Kidney (tissue), 14 donors: ENCODE measurements around the gene DCAF11. TPM values are rescaled to one million over a fixed set of nuclear protein-coding genes. Genes with fewer than 3 reads are reported as not detected.

ENCODE experiments used
- DNase-seq, 5 donors: peaks; one replicate each; pipeline ENCODE4 v3.0.0-alpha.2; 2013 to 2020
- FAIRE-seq: peaks from 2 replicates; lab custom pipeline; 2012; peaks lifted over from hg19 to GRCh38; lab: Jason Lieb, UNC
- H3K27ac ChIP-seq, 2 donors: one replicate each; pipeline ENCODE4 v1.7.0; 2013; ENCODE audit warnings: low read depth in 2 of 2, low read length in 2 of 2, inconsistent platforms in 1 of 2
- H3K27me3 ChIP-seq: one replicate; pipeline ENCODE4 v1.7.1; 2013; ENCODE audit warnings: low read length, inconsistent platforms; ENCODE audit not compliant: control insufficient read depth, insufficient read depth
- H3K36me3 ChIP-seq, 3 donors: one replicate each; pipeline versions ENCODE4 v1.7.0 to v1.7.1; 2013; ENCODE audit warnings: low read length in 3 of 3, control low read depth in 1 of 3, inconsistent platforms in 1 of 3; ENCODE audit not compliant: insufficient read depth in 3 of 3, control insufficient read depth in 2 of 3
- H3K4me1 ChIP-seq, 3 donors: one replicate each; pipeline versions ENCODE4 v1.7.0 to v1.7.1; 2013; ENCODE audit warnings: low read length in 3 of 3, inconsistent platforms in 1 of 3, low read depth in 1 of 3; ENCODE audit not compliant: control insufficient read depth in 2 of 3, insufficient read depth in 2 of 3
- H3K4me3 ChIP-seq, 3 donors: one replicate each; pipeline versions ENCODE4 v1.7.0 to v1.8.1; 2013; ENCODE audit warnings: low read length in 3 of 3, control low read depth in 1 of 3, inconsistent platforms in 1 of 3
- H3K9ac ChIP-seq, 3 donors: one replicate each; pipeline versions ENCODE4 v1.7.0 to v1.7.1; 2013; ENCODE audit warnings: low read length in 3 of 3, control low read depth in 1 of 3, inconsistent platforms in 1 of 3
- H3K9me3 ChIP-seq, 3 donors: one replicate each; pipeline versions ENCODE4 v1.7.0 to v1.7.1; 2013; ENCODE audit warnings: low read length in 3 of 3, control low read depth in 1 of 3, inconsistent platforms in 1 of 3; ENCODE audit not compliant: control insufficient read depth in 2 of 3, insufficient read depth in 1 of 3
- CTCF ChIP-seq: IDR thresholded peaks from 3 replicates; pipeline ENCODE4 v1.5.1; 2012; ENCODE audit warnings: mild to moderate bottlenecking, moderate library complexity, borderline replicate concordance; ENCODE audit not compliant: insufficient read depth; ENCODE audit errors: extremely low read depth
- intact Hi-C: fragments of 100-400 bp; cut with DNase I; formaldehyde crosslinking; loops from one replicate; pipeline ENCODE4 v1.11.1; 2022
- polyA plus RNA-seq: library from polyadenylated mRNA; stranded (reverse); fragments of 350-450 nt; fragmentation: Illumina TruSeq; extraction: RNeasy Lipid Tissue Mini Kit (QIAGEN cat#74804); gene quantifications from one replicate; pipeline ENCODE4 v1.2.3, GENCODE V29; 2014; ENCODE audit warnings: low read depth, low replicate concordance; ENCODE audit not compliant: insufficient read depth
- total RNA-seq: library from RNA; stranded (reverse); fragmentation: NEBNext Ultra II Directional; extraction: Animal tissue kit (Norgen Biotek cat#: 25700); gene quantifications from one replicate; pipeline ENCODE4 v1.2.1, GENCODE V29; 2021
- donor health status: control.
- donor health status: control.
- donor health status: control.
- donor health status: control.
- donor health status: control.
- donor health status: DM: yes; HTN: yes; CAD: no.
- donor health status: Normal renal cell carcinoma (clear cell type).

Gene DCAF11
- total and polyA plus RNA-seq, 2 donors from 2014 or later = 69.4 to 81.1 TPM

GRCh38 chr14:24088095-24088494, 26.5 kb upstream of the DCAF11 start:
- H3K27me3 ChIP-seq = no peaks in the 10 kb centered on the region
- no peak overlapping the region for H3K9ac ChIP-seq
- no peak for FAIRE-seq
- no peak overlapping the region for H3K4me3 ChIP-seq
- no peaks in the 10 kb centered on the region for H3K9me3 ChIP-seq
- no peak for TF ChIP-seq CTCF
- intact Hi-C loops = no loop called here
- no peaks in the 10 kb centered on the region for H3K36me3 ChIP-seq
- no peak overlapping the region for H3K27ac ChIP-seq
- H3K4me1 ChIP-seq = peaks cover 0 to 6% (median 0%) of the 10 kb centered on the region in 3 donors
- DNase-seq = no peak

- no peak for TF ChIP-seq CTCF
- Histone ChIP-seq H3K9me3 (no peaks in the 10 kb centered on the region), H3K27me3 (no peaks in the 10 kb centered on the region), H3K9ac (no peak overlapping the region), H3K4me3 (no peak overlapping the region), H3K27ac (no peak overlapping the region), H3K4me1 (peaks cover 0 to 13% (median 0%) of the 10 kb centered on the region in 3 donors), H3K36me3 (no peaks in the 10 kb centered on the region)
- no peak for DNase-seq
- no peak for FAIRE-seq
- intact Hi-C loops = no loop called here
Measured at GRCh38 chr14:24089890-24090289, 24.7 kb upstream of the DCAF11 start.

GRCh38 chr14:24092110-24092504, 22.5 kb upstream of the DCAF11 start:
- Histone ChIP-seq H3K4me1 (peaks cover 0 to 25% (median 4%) of the 10 kb centered on the region in 3 donors), H3K27ac (no peak overlapping the region), H3K36me3 (peaks cover 0 to 8% (median 2%) of the 10 kb centered on the region in 3 donors), H3K9me3 (no peaks in the 10 kb centered on the region), H3K9ac (no peak overlapping the region), H3K27me3 (no peaks in the 10 kb centered on the region), H3K4me3 (no peak overlapping the region)
- intact Hi-C loops = no loop called here
- FAIRE-seq (no peak), DNase-seq (no peak)
- TF ChIP-seq CTCF = no peak
